BE2C (cell line): ENCODE results near the gene HLA-DQB1.
"Not testable (repeated sequence)": the region's sequence is repeated elsewhere in the genome, so short reads cannot be mapped to it uniquely, and the experiment has no call there.

Experiments used
- DNase-seq: peaks from one replicate; pipeline ENCODE4 v3.0.0-alpha.2; 2020
- H3K27me3 ChIP-seq: fragments of 250-450 bp; sonication (Bioruptor Pico); 2 replicates; pipeline ENCODE4 v1.5.1; 2020; ENCODE audit warnings: mild to moderate bottlenecking
- H3K36me3 ChIP-seq: fragments of 250-450 bp; sonication (Bioruptor Pico); 2 replicates; pipeline ENCODE4 v1.5.1; 2020; ENCODE audit warnings: mild to moderate bottlenecking
- H3K4me1 ChIP-seq: fragments of 250-450 bp; sonication (Bioruptor Pico); 2 replicates; pipeline ENCODE4 v1.5.1; 2020
- H3K4me3 ChIP-seq: 2 replicates; pipeline ENCODE4 v1.5.1; 2011; ENCODE audit warnings: low read depth, low read length
- H3K9me3 ChIP-seq: fragments of 250-450 bp; sonication (Bioruptor Pico); 2 replicates; pipeline ENCODE4 v1.5.1; 2020
- CTCF ChIP-seq: IDR thresholded peaks from 2 replicates; pipeline ENCODE4 v1.5.1; 2012; ENCODE audit warnings: mild to moderate bottlenecking, low read depth, low read length

HLA-DQB1 gene

GRCh38 chr6:32664827-32665362, 1.6 kb downstream of the HLA-DQB1 start:
- Histone ChIP-seq H3K36me3 (no peaks in the 10 kb centered on the region), H3K9me3 (no peaks in the 10 kb centered on the region), H3K27me3 (peaks cover 8% of the 10 kb centered on the region), H3K4me3 (no peak overlapping the region), H3K4me1 (no peaks in the 10 kb centered on the region)
- no peak for TF ChIP-seq CTCF
- no peak for DNase-seq

GRCh38 chr6:32664354-32664753, 2.1 kb downstream of the HLA-DQB1 start:
- Histone ChIP-seq H3K4me1 (no peaks in the 10 kb centered on the region), H3K36me3 (no peaks in the 10 kb centered on the region), H3K9me3 (no peaks in the 10 kb centered on the region), H3K27me3 (peaks cover 8% of the 10 kb centered on the region), H3K4me3 (no peak overlapping the region)
- no peak for TF ChIP-seq CTCF
- DNase-seq = no peak

GRCh38 chr6:32662836-32663235, 3.6 kb downstream of the HLA-DQB1 start:
- Histone ChIP-seq H3K4me3 (no peak overlapping the region), H3K36me3 (no peaks in the 10 kb centered on the region), H3K4me1 (no peaks in the 10 kb centered on the region), H3K27me3 (peaks cover 8% of the 10 kb centered on the region), H3K9me3 (no peaks in the 10 kb centered on the region)
- no peak for TF ChIP-seq CTCF
- no peak for DNase-seq

- TF ChIP-seq CTCF = no peak
- Histone ChIP-seq H3K4me1 (no peaks in the 10 kb centered on the region), H3K36me3 (no peaks in the 10 kb centered on the region), H3K9me3 (no peaks in the 10 kb centered on the region), H3K4me3 (no peak overlapping the region), H3K27me3 (peaks cover 8% of the 10 kb centered on the region)
- no peak for DNase-seq
Observed at GRCh38 chr6:32662099-32662498, 4.4 kb downstream of the HLA-DQB1 start.

GRCh38 chr6:32659856-32660595, 6.4 kb downstream of the HLA-DQB1 start:
- DNase-seq = no peak
- H3K4me1 ChIP-seq = no peaks in the 10 kb centered on the region
- TF ChIP-seq CTCF = no peak
- no peak overlapping the region for H3K4me3 ChIP-seq
- no peaks in the 10 kb centered on the region for H3K36me3 ChIP-seq
- H3K27me3 ChIP-seq = peaks cover 4% of the 10 kb centered on the region; the same call in 1 of the 2 replicates
- H3K9me3 ChIP-seq = no peaks in the 10 kb centered on the region

- no peak for DNase-seq
- Histone ChIP-seq H3K9me3 (no peaks in the 10 kb centered on the region), H3K36me3 (no peaks in the 10 kb centered on the region), H3K27me3 (no peaks in the 10 kb centered on the region), H3K4me3 (no peak overlapping the region), H3K4me1 (no peaks in the 10 kb centered on the region)
- no peak for TF ChIP-seq CTCF
Observed at GRCh38 chr6:32658268-32658897, 8.1 kb downstream of the HLA-DQB1 start.

GRCh38 chr6:32657819-32658218, 8.6 kb downstream of the HLA-DQB1 start:
- H3K4me1 ChIP-seq, H3K36me3 ChIP-seq, H3K4me3 ChIP-seq, DNase-seq, H3K9me3 ChIP-seq, H3K27me3 ChIP-seq: not testable (repeated sequence)

GRCh38 chr6:32657329-32657728, 9.1 kb downstream of the HLA-DQB1 start:
- H3K4me3 ChIP-seq, H3K4me1 ChIP-seq, H3K27me3 ChIP-seq, DNase-seq, H3K9me3 ChIP-seq, H3K36me3 ChIP-seq: not testable (repeated sequence)
